Measurements from ENCODE around the gene NPY4R.
"Not testable (repeated sequence)": the region's sequence is repeated elsewhere in the genome, so short reads cannot be mapped to it uniquely, and the experiment has no call there.

NPY4R gene

GRCh38 chr10:46445389-46446122 lies 20.2 kb downstream of the NPY4R start:
- not testable (repeated sequence) for ATAC-seq (replicated peaks; ENCODE audit: extremely low read depth, poor library complexity, severe bottlenecking); DNase-seq (ENCODE audit: low spot score in 2 of 2); H3K4me3 Mint-ChIP-seq; H3K27me3 Mint-ChIP-seq; H3K36me3 Mint-ChIP-seq (ENCODE audit: insufficient read depth); H3K9me3 Mint-ChIP-seq; H3K4me1 Mint-ChIP-seq; H3K27ac Mint-ChIP-seq (ENCODE audit: low read depth)

GRCh38 chr10:46443422-46443821 lies 22.3 kb downstream of the NPY4R start:
- not testable (repeated sequence) for H3K4me3 Mint-ChIP-seq; H3K9me3 Mint-ChIP-seq; ATAC-seq (replicated peaks; ENCODE audit: extremely low read depth, poor library complexity, severe bottlenecking); DNase-seq (ENCODE audit: low spot score in 2 of 2); H3K27ac Mint-ChIP-seq (ENCODE audit: low read depth); H3K27me3 Mint-ChIP-seq; H3K36me3 Mint-ChIP-seq (ENCODE audit: insufficient read depth); H3K4me1 Mint-ChIP-seq

DNA sequence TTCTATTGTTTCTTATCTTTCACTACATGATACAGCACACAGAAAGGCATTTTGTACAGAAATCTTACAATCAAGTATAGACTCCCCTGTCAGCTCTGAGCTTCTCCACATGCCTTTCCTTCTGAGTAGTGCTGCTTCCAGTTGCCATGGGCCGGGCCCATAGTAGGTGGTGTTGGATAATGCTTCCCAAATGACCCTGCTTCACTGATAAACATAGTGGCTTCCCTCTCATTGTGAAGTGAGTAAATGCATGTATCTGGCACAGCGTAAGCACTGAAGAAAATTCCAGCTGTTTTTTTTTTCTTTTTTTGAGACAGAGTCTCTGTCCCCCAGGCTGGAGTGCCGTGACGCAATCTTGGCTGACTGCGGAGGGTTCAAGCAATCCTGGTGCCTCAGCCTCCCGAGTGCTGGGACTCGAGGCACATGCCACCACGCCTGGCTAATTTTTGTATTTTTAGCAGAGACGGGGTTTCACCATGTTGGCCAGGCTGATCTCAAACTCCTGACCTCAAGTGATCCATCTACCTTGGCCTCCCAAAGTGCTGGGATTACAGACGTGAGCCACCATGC lies 23.0 kb downstream of the NPY4R start:
- H3K27ac Mint-ChIP-seq (ENCODE audit: low read depth); DNase-seq (ENCODE audit: low spot score in 2 of 2); H3K4me3 Mint-ChIP-seq; H3K4me1 Mint-ChIP-seq; H3K9me3 Mint-ChIP-seq; H3K36me3 Mint-ChIP-seq (ENCODE audit: insufficient read depth); H3K27me3 Mint-ChIP-seq; ATAC-seq (replicated peaks; ENCODE audit: extremely low read depth, poor library complexity, severe bottlenecking): not testable (repeated sequence)

- not testable (repeated sequence) for H3K9me3 Mint-ChIP-seq; H3K36me3 Mint-ChIP-seq (ENCODE audit: insufficient read depth); DNase-seq (ENCODE audit: low spot score in 2 of 2); H3K4me1 Mint-ChIP-seq; H3K27ac Mint-ChIP-seq (ENCODE audit: low read depth); ATAC-seq (replicated peaks; ENCODE audit: extremely low read depth, poor library complexity, severe bottlenecking); H3K4me3 Mint-ChIP-seq; H3K27me3 Mint-ChIP-seq
Observed at GRCh38 chr10:46441837-46442278, 23.9 kb downstream of the NPY4R start.

- not testable (repeated sequence) for H3K4me1 Mint-ChIP-seq; H3K4me3 Mint-ChIP-seq; H3K9me3 Mint-ChIP-seq; DNase-seq (ENCODE audit: low spot score in 2 of 2); H3K27me3 Mint-ChIP-seq; H3K27ac Mint-ChIP-seq (ENCODE audit: low read depth); ATAC-seq (replicated peaks; ENCODE audit: extremely low read depth, poor library complexity, severe bottlenecking); H3K36me3 Mint-ChIP-seq (ENCODE audit: insufficient read depth)
Observed at GRCh38 chr10:46440942-46441341, 24.8 kb downstream of the NPY4R start.

- H3K4me3 Mint-ChIP-seq; H3K36me3 Mint-ChIP-seq (ENCODE audit: insufficient read depth); H3K9me3 Mint-ChIP-seq; ATAC-seq (replicated peaks; ENCODE audit: extremely low read depth, poor library complexity, severe bottlenecking); H3K27me3 Mint-ChIP-seq; DNase-seq (ENCODE audit: low spot score in 2 of 2); H3K4me1 Mint-ChIP-seq; H3K27ac Mint-ChIP-seq (ENCODE audit: low read depth): not testable (repeated sequence)
Observed at GRCh38 chr10:46423550-46423949, 42.2 kb downstream of the NPY4R start.

DNA sequence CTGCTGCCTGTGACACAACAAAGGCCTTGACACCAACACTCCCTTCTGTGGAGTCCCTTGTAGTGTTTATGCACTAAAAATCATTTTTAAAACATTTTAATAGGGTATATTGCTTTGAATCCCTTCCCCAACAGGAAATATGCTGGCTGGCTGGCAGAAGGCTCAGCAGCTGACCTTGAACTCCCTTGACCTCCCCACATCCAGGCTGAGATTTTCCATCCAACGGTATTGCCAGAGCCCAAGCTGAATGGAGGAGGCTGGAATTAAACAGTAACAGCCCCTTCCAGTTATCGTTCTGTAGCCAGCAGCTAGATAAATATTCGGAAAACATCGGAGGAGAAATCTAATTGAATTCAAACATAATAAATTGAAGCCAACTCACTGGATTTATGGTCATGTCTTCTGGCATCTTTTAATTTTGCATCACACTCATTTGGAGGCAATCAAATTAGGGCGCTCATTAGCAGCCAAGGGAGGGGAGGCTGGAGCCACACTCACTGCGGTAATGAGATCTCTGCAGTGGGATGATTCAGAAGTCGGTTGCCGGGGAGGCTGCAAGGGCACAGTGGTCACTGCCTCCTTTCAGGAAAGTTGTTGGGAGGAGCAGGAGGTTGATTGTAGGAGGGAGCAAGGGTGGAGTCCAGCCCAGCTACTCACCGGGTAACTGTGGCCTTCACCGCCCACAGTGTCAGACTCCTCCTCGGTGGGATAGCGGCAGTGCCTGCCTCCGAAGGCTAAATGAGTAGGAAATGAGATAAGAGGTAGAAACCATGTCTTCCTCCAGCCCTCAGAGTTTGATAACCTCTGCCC lies 46.0 kb downstream of the NPY4R start:
- not testable (repeated sequence) for H3K4me1 Mint-ChIP-seq; DNase-seq (ENCODE audit: low spot score in 2 of 2); H3K9me3 Mint-ChIP-seq; ATAC-seq (replicated peaks; ENCODE audit: extremely low read depth, poor library complexity, severe bottlenecking); H3K27ac Mint-ChIP-seq (ENCODE audit: low read depth); H3K27me3 Mint-ChIP-seq; H3K4me3 Mint-ChIP-seq; H3K36me3 Mint-ChIP-seq (ENCODE audit: insufficient read depth)

- not testable (repeated sequence) for H3K4me1 Mint-ChIP-seq; ATAC-seq (replicated peaks; ENCODE audit: extremely low read depth, poor library complexity, severe bottlenecking); H3K27me3 Mint-ChIP-seq; H3K9me3 Mint-ChIP-seq; H3K4me3 Mint-ChIP-seq; H3K27ac Mint-ChIP-seq (ENCODE audit: low read depth); DNase-seq (ENCODE audit: low spot score in 2 of 2); H3K36me3 Mint-ChIP-seq (ENCODE audit: insufficient read depth)
Observed at GRCh38 chr10:46418283-46418682, 47.5 kb downstream of the NPY4R start.

GRCh38 chr10:46415291-46415690 lies 50.5 kb downstream of the NPY4R start:
- not testable (repeated sequence) for H3K4me1 Mint-ChIP-seq; ATAC-seq (replicated peaks; ENCODE audit: extremely low read depth, poor library complexity, severe bottlenecking); H3K27me3 Mint-ChIP-seq; H3K36me3 Mint-ChIP-seq (ENCODE audit: insufficient read depth); H3K9me3 Mint-ChIP-seq; H3K27ac Mint-ChIP-seq (ENCODE audit: low read depth); H3K4me3 Mint-ChIP-seq; DNase-seq (ENCODE audit: low spot score in 2 of 2)

DNA sequence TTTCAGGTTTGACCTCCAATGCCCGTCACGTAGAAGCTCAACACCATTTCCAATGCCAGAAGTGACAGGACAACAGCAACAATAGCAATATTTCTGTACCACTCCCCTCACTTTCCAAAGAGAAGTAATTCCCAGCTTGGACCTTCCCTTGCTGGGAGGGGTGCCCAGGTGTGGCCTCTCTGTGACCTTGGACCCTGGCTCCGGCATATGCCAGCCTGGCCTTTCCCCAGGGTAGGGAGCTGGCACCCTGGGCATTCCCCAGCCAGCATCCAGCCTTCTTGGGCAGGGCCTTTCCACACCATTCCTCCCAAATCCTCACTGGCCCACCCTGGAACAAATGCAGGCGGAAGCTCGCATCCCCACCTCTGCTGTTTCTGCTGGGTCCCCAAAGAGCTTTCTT lies 53.1 kb downstream of the NPY4R start:
- H3K36me3 Mint-ChIP-seq (ENCODE audit: insufficient read depth); H3K4me3 Mint-ChIP-seq; ATAC-seq (replicated peaks; ENCODE audit: extremely low read depth, poor library complexity, severe bottlenecking); H3K9me3 Mint-ChIP-seq; H3K4me1 Mint-ChIP-seq; DNase-seq (ENCODE audit: low spot score in 2 of 2); H3K27ac Mint-ChIP-seq (ENCODE audit: low read depth); H3K27me3 Mint-ChIP-seq: not testable (repeated sequence)

- H3K27me3 Mint-ChIP-seq; H3K4me3 Mint-ChIP-seq; H3K27ac Mint-ChIP-seq (ENCODE audit: low read depth); H3K4me1 Mint-ChIP-seq; H3K9me3 Mint-ChIP-seq; H3K36me3 Mint-ChIP-seq (ENCODE audit: insufficient read depth); ATAC-seq (replicated peaks; ENCODE audit: extremely low read depth, poor library complexity, severe bottlenecking); DNase-seq (ENCODE audit: low spot score in 2 of 2): not testable (repeated sequence)
Observed at GRCh38 chr10:46411123-46411522, 54.6 kb downstream of the NPY4R start.
